K562 (cell line): ENCODE data around the gene SERGEF. TPM values are rescaled to one million over a fixed set of nuclear protein-coding genes. Genes with fewer than 3 reads are reported as not detected.

Source experiments
- ESRRA ChIP-seq: fragments of 450-650 bp; IDR thresholded peaks from 2 replicates; pipeline ENCODE4 v1.6.1; 2014; ENCODE audit warnings: low read depth, mild to moderate bottlenecking, moderate library complexity, borderline replicate concordance
- FOXA3 ChIP-seq, 2 experiments: fragments of 450-650 bp in 1 of 2; sonication (generic) in 1 of 2; formaldehyde crosslinking; IDR thresholded peaks in 1 of 2; conservative IDR thresholded peaks in 1 of 2; 2 replicates each; pipeline versions ENCODE4 v1.4.0 to v1.8.0; 2020 to 2022; ENCODE audit warnings: mild to moderate bottlenecking in 2 of 2, missing genetic modification reagents in 1 of 2
- FOXJ3 ChIP-seq: sonication (generic); formaldehyde crosslinking; IDR thresholded peaks from 2 replicates; pipeline ENCODE4 v1.4.0; 2020; ENCODE audit warnings: mild to moderate bottlenecking, missing genetic modification reagents
- HDAC3 ChIP-seq: fragments of 450-650 bp; IDR thresholded peaks from 2 replicates; pipeline ENCODE4 v1.6.1; 2018; ENCODE audit warnings: borderline replicate concordance, mild to moderate bottlenecking, moderate library complexity; ENCODE audit not compliant: partially characterized antibody
- NCOA1 ChIP-seq: fragments of 450-650 bp; IDR thresholded peaks from 2 replicates; pipeline ENCODE4 v1.6.1; 2016; ENCODE audit warnings: low read depth
- NR2C2 ChIP-seq, 2 experiments: fragments of 200-800 bp in 1 of 2; sonication (Bioruptor generic) in 1 of 2; sonication (generic) in 1 of 2; formaldehyde crosslinking in 1 of 2; IDR thresholded peaks; 2 replicates each; pipeline versions ENCODE4 v1.6.1 to v1.8.0; 2016 to 2022; ENCODE audit warnings: mild to moderate bottlenecking in 1 of 2, missing compliant biosample characterization in 1 of 2, missing genetic modification characterization in 1 of 2, missing genetic modification reagents in 1 of 2
- PHB2 ChIP-seq: fragments of 450-650 bp; IDR thresholded peaks from 2 replicates; pipeline ENCODE4 v1.6.1; 2017; ENCODE audit warnings: low read depth
- RNF2 ChIP-seq: sonication (generic); IDR thresholded peaks from 2 replicates; pipeline ENCODE4 v1.6.1; 2016
- TBP ChIP-seq: optimal IDR thresholded peaks from 2 replicates; pipeline ENCODE3; 2011; ENCODE audit warnings: low read depth, low read length, improper control_type of control experiment
- TRIM24 ChIP-seq, 2 experiments: fragments of 450-650 bp; IDR thresholded peaks; 2 replicates each; pipeline ENCODE4 v1.6.1; 2016
- WHSC1 ChIP-seq: IDR thresholded peaks from one replicate; pipeline ENCODE4 v1.6.1; 2012; ENCODE audit warnings: low read length, control low read depth, inconsistent platforms
- ZNF57 ChIP-seq: fragments of 450-650 bp; formaldehyde crosslinking; IDR thresholded peaks from 2 replicates; pipeline ENCODE4 v1.4.0; 2020; ENCODE audit warnings: mild to moderate bottlenecking, moderate library complexity
- ZNF764 ChIP-seq: fragments of 250-450 bp; sonication (Bioruptor Pico); IDR thresholded peaks from 2 replicates; pipeline ENCODE4 v1.4.0; 2020; ENCODE audit warnings: low read depth, mild to moderate bottlenecking, moderate library complexity
- polyA plus RNA-seq, 8 experiments: library from polyadenylated mRNA; depleted of rRNA in 4 of 8; stranded (reverse) in 5 of 8; unstranded in 3 of 8; fragments of >200 nt; fragmentation: Nextera tagmentation in 2 of 8; fragmentation: Illumina TruSeq in 1 of 8; extraction: Ambion mirVana in 2 of 8; extraction: Trizol in 1 of 8; gene quantifications; 2 replicates each; pipeline versions ENCODE4 v1.2.1 to v1.2.3, GENCODE V29; 2011 to 2014; ENCODE audit warnings: inconsistent platforms in 1 of 8, missing spikeins in 1 of 8
- total RNA-seq, 7 experiments: library from RNA; depleted of rRNA in 6 of 7; stranded (reverse); fragments of >200 nt in 6 of 7; fragmentation: Illumina TruSeq in 2 of 7; extraction: Trizol in 2 of 7; gene quantifications; 2 replicates each; pipeline versions ENCODE4 v1.2.1 to v1.2.3, GENCODE V29; 2011 to 2021; ENCODE audit warnings: low replicate concordance in 1 of 7
- TF ChIP-seq, protein P1 (sequence below): fragments of 250-450 bp; sonication (Bioruptor Pico); IDR thresholded peaks from 2 replicates; pipeline ENCODE4 v1.8.0; 2022; ENCODE audit warnings: inconsistent platforms, mild to moderate bottlenecking, moderate library complexity, borderline replicate concordance
- TF ChIP-seq, protein P2 (sequence below): fragments of 450-650 bp; IDR thresholded peaks from 2 replicates; pipeline ENCODE4 v1.7.0; 2016; ENCODE audit warnings: borderline replicate concordance
- TF ChIP-seq, protein P3 (sequence below): sonication (generic); formaldehyde crosslinking; IDR thresholded peaks from 2 replicates; pipeline ENCODE4 v1.8.0; 2023; ENCODE audit warnings: mild to moderate bottlenecking, missing genetic modification reagents

The SERGEF gene
- total and polyA plus RNA-seq, 9 of the 15 experiments (the other 6 are each of a cell fraction or from before 2014, with no cell fraction given), result 10.2 to 28.0 (median 19.9) TPM

DNA sequence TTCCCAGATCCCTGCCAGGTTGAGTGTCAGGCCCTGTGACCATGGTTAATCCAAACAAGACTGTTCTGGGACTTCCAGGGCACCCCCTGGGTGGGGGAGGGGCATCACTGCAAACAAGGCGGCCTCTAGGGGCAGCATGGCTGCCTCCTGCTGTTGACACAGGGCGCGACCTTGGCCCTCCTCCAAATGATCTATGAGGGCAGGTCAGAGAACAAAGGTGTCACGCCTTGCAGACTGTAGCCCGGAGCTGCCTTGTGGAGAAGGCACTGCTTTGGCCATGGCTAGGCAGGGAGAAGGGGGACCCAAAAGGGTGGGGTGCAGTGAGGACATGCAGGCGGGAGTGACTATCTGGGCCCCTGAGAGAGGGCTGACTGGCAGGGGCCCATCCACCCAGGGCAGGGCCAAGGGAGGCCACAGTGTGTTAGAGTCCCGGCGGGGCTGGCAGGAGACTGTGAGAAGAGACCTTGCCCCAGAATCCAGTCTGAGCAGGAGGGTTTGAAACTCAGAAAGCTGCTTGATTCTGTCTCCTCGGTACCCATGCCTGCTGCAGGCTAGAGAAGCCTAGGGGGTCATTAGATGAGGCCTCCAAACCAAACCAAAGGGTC is 242.7 kb downstream of the SERGEF start (continued):
- TF ChIP-seq FOXA3 (CRISPR knock-in tag; conservative IDR thresholded peaks at IDR 0.05 in 1 of 2, IDR thresholded peaks at IDR 0.05 in 1 of 2), result peak; percentile 88 to 95
- no peak for TF ChIP-seq HDAC3
- no peak for TF ChIP-seq PHB2
- no peak for TF ChIP-seq ZNF764 (CRISPR knock-in tag)
- TF ChIP-seq NR2C2 (CRISPR knock-in tag; IDR thresholded peaks at IDR 0.05), result no peak
- TF ChIP-seq NR2C2 (tag; IDR thresholded peaks at IDR 0.05), result peak; percentile 71
- TF ChIP-seq ZNF57, result no peak
- TF ChIP-seq TRIM24 (IDR thresholded peaks at IDR 0.05), result no peak
- no peak for TF ChIP-seq TBP
- TF ChIP-seq WHSC1, result no peak
- TF ChIP-seq, protein P1, sequence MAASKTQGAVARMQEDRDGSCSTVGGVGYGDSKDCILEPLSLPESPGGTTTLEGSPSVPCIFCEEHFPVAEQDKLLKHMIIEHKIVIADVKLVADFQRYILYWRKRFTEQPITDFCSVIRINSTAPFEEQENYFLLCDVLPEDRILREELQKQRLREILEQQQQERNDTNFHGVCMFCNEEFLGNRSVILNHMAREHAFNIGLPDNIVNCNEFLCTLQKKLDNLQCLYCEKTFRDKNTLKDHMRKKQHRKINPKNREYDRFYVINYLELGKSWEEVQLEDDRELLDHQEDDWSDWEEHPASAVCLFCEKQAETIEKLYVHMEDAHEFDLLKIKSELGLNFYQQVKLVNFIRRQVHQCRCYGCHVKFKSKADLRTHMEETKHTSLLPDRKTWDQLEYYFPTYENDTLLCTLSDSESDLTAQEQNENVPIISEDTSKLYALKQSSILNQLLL (CRISPR knock-in tag), result no peak
- no peak for TF ChIP-seq RNF2
- TF ChIP-seq, protein P2, sequence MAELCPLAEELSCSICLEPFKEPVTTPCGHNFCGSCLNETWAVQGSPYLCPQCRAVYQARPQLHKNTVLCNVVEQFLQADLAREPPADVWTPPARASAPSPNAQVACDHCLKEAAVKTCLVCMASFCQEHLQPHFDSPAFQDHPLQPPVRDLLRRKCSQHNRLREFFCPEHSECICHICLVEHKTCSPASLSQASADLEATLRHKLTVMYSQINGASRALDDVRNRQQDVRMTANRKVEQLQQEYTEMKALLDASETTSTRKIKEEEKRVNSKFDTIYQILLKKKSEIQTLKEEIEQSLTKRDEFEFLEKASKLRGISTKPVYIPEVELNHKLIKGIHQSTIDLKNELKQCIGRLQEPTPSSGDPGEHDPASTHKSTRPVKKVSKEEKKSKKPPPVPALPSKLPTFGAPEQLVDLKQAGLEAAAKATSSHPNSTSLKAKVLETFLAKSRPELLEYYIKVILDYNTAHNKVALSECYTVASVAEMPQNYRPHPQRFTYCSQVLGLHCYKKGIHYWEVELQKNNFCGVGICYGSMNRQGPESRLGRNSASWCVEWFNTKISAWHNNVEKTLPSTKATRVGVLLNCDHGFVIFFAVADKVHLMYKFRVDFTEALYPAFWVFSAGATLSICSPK, result no peak
- no peak for TF ChIP-seq FOXJ3
- TF ChIP-seq NCOA1, result no peak
- peak; percentile 89 for TF ChIP-seq ESRRA
- TF ChIP-seq, protein P3, sequence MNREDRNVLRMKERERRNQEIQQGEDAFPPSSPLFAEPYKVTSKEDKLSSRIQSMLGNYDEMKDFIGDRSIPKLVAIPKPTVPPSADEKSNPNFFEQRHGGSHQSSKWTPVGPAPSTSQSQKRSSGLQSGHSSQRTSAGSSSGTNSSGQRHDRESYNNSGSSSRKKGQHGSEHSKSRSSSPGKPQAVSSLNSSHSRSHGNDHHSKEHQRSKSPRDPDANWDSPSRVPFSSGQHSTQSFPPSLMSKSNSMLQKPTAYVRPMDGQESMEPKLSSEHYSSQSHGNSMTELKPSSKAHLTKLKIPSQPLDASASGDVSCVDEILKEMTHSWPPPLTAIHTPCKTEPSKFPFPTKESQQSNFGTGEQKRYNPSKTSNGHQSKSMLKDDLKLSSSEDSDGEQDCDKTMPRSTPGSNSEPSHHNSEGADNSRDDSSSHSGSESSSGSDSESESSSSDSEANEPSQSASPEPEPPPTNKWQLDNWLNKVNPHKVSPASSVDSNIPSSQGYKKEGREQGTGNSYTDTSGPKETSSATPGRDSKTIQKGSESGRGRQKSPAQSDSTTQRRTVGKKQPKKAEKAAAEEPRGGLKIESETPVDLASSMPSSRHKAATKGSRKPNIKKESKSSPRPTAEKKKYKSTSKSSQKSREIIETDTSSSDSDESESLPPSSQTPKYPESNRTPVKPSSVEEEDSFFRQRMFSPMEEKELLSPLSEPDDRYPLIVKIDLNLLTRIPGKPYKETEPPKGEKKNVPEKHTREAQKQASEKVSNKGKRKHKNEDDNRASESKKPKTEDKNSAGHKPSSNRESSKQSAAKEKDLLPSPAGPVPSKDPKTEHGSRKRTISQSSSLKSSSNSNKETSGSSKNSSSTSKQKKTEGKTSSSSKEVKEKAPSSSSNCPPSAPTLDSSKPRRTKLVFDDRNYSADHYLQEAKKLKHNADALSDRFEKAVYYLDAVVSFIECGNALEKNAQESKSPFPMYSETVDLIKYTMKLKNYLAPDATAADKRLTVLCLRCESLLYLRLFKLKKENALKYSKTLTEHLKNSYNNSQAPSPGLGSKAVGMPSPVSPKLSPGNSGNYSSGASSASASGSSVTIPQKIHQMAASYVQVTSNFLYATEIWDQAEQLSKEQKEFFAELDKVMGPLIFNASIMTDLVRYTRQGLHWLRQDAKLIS (CRISPR knock-in tag), result no peak
- TF ChIP-seq, all 486 proteins: peak for 14
